Esophagus squamous epithelium (tissue), 5 donors: ENCODE results near the gene VANGL2. TPM values are rescaled to one million over a fixed set of nuclear protein-coding genes. Genes with fewer than 3 reads are reported as not detected.

Source experiments
- DNase-seq: peaks from one replicate; lab custom pipeline; 2025; lab: John Stamatoyannopoulos, UW
- H3K27ac ChIP-seq, 4 donors: fragments of 200-600 bp; sonication (generic); one replicate each; pipeline ENCODE4 v1.5.1; 2016 to 2019; ENCODE audit warnings: mild to moderate bottlenecking in 1 of 4
- H3K27me3 ChIP-seq, 4 donors: fragments of 200-600 bp; sonication (generic); 1 replicate in 3 of 4; 2 replicates in 1 of 4; pipeline versions ENCODE4 v1.5.1 to v1.6.0; 2017 to 2021; ENCODE audit warnings: antibody characterized with exemption in 1 of 4
- H3K36me3 ChIP-seq, 3 donors: fragments of 200-600 bp; sonication (generic); one replicate each; pipeline ENCODE4 v1.5.1; 2016 to 2019
- H3K4me1 ChIP-seq, 3 donors: fragments of 200-600 bp; sonication (generic); one replicate each; pipeline ENCODE4 v1.5.1; 2017 to 2019
- H3K4me3 ChIP-seq, 4 donors: fragments of 200-600 bp; sonication (generic); 1 replicate in 3 of 4; 2 replicates in 1 of 4; pipeline ENCODE4 v1.5.1; 2016 to 2019; ENCODE audit warnings: mild to moderate bottlenecking in 2 of 4, moderate library complexity in 1 of 4
- H3K9me3 ChIP-seq, 3 donors: fragments of 200-600 bp; sonication (generic); one replicate each; pipeline ENCODE4 v1.5.1; 2016 to 2019
- POLR2A ChIP-seq, 4 donors: fragments of 450-650 bp; IDR thresholded peaks; one replicate each; pipeline ENCODE4 v1.6.1; 2017; ENCODE audit warnings: antibody characterized with exemption in 4 of 4, mild to moderate bottlenecking in 4 of 4, moderate library complexity in 3 of 4
- WGBS, 2 donors: methylation state at CpG; one replicate each; pipeline ENCODE4 v1.1.5; 2018; 5-methylcytosine and 5-hydroxymethylcytosine counted together
- intact Hi-C: fragments of 100-400 bp; cut with DNase I; formaldehyde crosslinking; loops from one replicate; pipeline ENCODE4 v1.15.0; 2022
- total RNA-seq, 4 donors: library from RNA; depleted of rRNA; stranded (reverse); fragments of >200 nt; gene quantifications; one replicate each; pipeline ENCODE4 v1.1.0, GENCODE V29; 2016
- TF ChIP-seq, protein P1 (sequence below), 6 experiments: fragments of 450-650 bp in 4 of 6; fragments of 200-600 bp in 2 of 6; sonication (generic) in 2 of 6; IDR thresholded peaks; one replicate each; pipeline ENCODE4 v1.5.1; 2016 to 2019; ENCODE audit warnings: antibody characterized with exemption in 6 of 6, mild to moderate bottlenecking in 4 of 6, moderate library complexity in 4 of 6
- donor health status: DM: yes; HTN: yes; CAD: no.

VANGL2 gene
- total RNA-seq, 4 donors from 2014 or later, result 5.9 to 10.8 (median 7.7) TPM

DNA sequence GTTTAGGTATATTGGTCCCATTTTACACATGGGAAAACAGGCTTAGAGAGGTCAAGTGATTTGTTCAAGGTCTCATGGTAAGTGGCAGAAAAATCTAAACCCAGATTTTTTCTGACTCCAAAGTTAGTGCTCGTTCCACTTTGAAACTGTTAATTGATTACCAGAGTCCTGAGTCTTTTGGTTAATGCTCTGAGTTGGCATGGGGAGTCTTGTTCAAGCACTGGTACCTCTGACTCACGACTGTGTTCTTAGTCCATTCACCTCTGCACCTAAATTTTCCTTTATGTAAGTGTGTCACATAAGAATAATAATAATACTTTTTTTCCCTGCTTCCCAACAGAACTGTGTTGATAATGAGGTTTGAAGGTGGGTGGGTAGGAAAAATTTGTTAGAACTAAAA is 59.3 kb downstream of the VANGL2 start:
- intact Hi-C loops, result no loop called here
- Histone ChIP-seq H3K4me1 (no peaks in the 10 kb centered on the region), H3K27ac (no peak overlapping the region), H3K36me3 (no peaks in the 10 kb centered on the region), H3K9me3 (no peaks in the 10 kb centered on the region), H3K4me3 (no peak overlapping the region), H3K27me3 (no peaks in the 10 kb centered on the region)
- TF ChIP-seq, protein P1, sequence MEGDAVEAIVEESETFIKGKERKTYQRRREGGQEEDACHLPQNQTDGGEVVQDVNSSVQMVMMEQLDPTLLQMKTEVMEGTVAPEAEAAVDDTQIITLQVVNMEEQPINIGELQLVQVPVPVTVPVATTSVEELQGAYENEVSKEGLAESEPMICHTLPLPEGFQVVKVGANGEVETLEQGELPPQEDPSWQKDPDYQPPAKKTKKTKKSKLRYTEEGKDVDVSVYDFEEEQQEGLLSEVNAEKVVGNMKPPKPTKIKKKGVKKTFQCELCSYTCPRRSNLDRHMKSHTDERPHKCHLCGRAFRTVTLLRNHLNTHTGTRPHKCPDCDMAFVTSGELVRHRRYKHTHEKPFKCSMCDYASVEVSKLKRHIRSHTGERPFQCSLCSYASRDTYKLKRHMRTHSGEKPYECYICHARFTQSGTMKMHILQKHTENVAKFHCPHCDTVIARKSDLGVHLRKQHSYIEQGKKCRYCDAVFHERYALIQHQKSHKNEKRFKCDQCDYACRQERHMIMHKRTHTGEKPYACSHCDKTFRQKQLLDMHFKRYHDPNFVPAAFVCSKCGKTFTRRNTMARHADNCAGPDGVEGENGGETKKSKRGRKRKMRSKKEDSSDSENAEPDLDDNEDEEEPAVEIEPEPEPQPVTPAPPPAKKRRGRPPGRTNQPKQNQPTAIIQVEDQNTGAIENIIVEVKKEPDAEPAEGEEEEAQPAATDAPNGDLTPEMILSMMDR (IDR thresholded peaks at IDR 0.05), result no peak
- TF ChIP-seq POLR2A (IDR thresholded peaks at IDR 0.05), result no peak
- WGBS, 2 donors, result 53 to 69% methylated on average over 2 of the region's 2 CpGs
- no peak for DNase-seq

DNA sequence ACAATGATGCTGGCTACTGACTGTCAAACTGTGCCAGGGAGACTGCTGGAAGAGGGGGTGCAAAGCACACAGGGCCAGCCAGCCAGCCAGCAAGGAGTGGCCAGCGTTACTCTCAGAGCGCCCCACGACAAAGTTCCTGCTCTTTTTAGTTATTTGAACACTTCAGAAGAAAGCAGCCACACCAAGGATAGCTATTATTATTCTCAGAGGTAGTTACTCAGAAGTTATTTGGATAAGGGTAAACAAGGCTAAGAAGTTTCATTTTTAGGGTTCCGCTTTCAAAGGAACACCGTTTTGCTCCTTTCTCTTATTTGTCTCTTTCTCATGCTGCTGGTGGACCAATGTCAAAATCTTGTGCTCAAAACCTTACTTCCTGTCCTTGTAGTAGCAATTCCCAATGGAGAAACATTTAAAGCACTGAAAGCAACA is 59.9 kb downstream of the VANGL2 start:
- H3K27me3 ChIP-seq, result no peaks in the 10 kb centered on the region
- H3K27ac ChIP-seq, result no peak overlapping the region
- no peak overlapping the region for H3K4me3 ChIP-seq
- WGBS, 2 donors, result 65 to 72% methylated on average over 5 of the region's 5 CpGs
- H3K9me3 ChIP-seq, result no peaks in the 10 kb centered on the region
- intact Hi-C loops, result no loop called here
- TF ChIP-seq, protein P1 (IDR thresholded peaks at IDR 0.05), result no peak
- TF ChIP-seq POLR2A (IDR thresholded peaks at IDR 0.05), result no peak
- no peak for DNase-seq
- H3K36me3 ChIP-seq, result no peaks in the 10 kb centered on the region
- no peaks in the 10 kb centered on the region for H3K4me1 ChIP-seq

DNA sequence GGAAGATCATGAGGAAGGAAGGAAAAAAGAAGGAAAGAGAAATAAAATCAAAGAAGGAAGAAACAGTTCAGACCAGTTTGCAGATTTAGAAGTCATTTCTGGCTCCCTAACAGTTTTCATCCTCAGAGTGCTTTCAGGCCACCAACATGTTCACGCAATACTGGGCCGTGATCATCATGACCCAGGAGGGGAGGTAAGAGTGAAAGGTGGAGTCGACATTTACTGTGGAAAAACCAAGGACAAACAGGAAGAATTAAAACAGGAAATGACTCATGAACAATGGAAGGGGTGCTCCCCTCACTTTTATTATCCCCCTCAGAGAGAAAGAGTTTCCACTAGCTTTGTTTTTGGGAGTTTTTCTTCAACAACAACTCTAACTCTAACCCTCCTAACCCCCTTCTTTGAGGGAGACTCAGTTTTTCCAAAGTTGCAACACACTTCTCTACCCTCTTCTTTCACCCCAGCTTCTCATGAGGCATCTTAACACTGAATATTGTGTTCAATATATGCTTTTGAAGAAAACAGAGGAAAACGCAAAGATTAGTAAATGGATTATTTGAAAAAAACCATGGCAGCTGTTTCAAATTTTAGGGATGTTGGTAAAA is 60.4 kb downstream of the VANGL2 start:
- Histone ChIP-seq H3K4me1 (no peaks in the 10 kb centered on the region), H3K36me3 (no peaks in the 10 kb centered on the region), H3K27ac (no peak overlapping the region), H3K4me3 (no peak overlapping the region), H3K27me3 (no peaks in the 10 kb centered on the region), H3K9me3 (no peaks in the 10 kb centered on the region)
- TF ChIP-seq POLR2A (IDR thresholded peaks at IDR 0.05), result no peak
- TF ChIP-seq, protein P1 (IDR thresholded peaks at IDR 0.05), result no peak
- intact Hi-C loops, result no loop called here
- no peak for DNase-seq
- WGBS, 2 donors, result 41 to 62% methylated on average over 4 of the region's 4 CpGs

DNA sequence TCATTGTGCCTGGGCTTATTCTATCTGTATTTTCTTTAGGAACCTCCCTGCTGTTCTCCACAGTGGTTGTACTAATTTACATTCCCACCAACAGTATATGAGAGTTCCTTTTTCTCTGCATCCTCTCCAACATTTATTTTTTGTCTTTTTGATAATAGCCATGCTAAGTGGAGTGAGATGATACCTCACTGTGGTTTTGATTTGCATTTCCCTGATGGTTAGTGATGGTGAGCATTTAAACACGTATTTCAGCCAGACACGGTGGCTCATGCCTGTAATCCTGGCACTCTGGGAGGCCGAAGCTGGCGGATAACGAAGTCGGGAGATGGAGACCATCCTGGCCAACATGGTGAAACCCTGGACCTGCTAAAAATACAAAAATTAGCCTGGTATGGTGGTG is 64.8 kb downstream of the VANGL2 start:
- Histone ChIP-seq H3K9me3 (no peaks in the 10 kb centered on the region), H3K36me3 (no peaks in the 10 kb centered on the region), H3K4me1 (no peaks in the 10 kb centered on the region), H3K27me3 (no peaks in the 10 kb centered on the region), H3K27ac (no peak overlapping the region), H3K4me3 (no peak overlapping the region)
- DNase-seq, result no peak
- intact Hi-C loops, result no loop called here
- 80 to 88% methylated on average over 6 of the region's 6 CpGs for WGBS, 2 donors
- TF ChIP-seq, protein P1 (IDR thresholded peaks at IDR 0.05), result no peak
- TF ChIP-seq POLR2A (IDR thresholded peaks at IDR 0.05), result no peak

DNA sequence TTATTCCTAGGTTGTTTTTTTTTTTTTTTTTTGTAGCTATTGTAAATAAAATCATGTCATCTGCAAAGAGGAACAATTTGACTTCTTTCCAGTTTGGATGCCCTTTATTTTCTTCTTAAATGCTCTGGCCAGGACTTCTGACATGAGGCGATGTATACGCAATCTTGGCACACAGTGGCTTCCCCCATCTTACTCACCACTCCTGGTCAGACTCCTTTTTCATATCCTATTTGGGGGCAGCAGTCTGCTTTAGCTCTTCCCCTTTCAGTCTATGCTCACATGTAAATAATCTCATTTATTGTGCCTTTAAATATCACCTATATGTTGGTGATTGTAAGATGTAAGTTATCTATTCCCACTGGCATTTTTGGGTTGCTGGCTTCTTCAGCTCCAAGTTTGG is 66.6 kb downstream of the VANGL2 start:
- TF ChIP-seq POLR2A (IDR thresholded peaks at IDR 0.05), result no peak
- TF ChIP-seq, protein P1 (IDR thresholded peaks at IDR 0.05), result no peak
- Histone ChIP-seq H3K36me3 (no peaks in the 10 kb centered on the region), H3K4me3 (no peak overlapping the region), H3K27me3 (no peaks in the 10 kb centered on the region), H3K9me3 (no peaks in the 10 kb centered on the region), H3K4me1 (no peaks in the 10 kb centered on the region), H3K27ac (no peak overlapping the region)
- 73 to 81% methylated on average over 2 of the region's 2 CpGs for WGBS, 2 donors
- intact Hi-C loops, result no loop called here
- no peak for DNase-seq
